GM19240 (cell line): ENCODE measurements around the gene NUP35.

Experiments used
- DNase-seq: peaks from one replicate; pipeline ENCODE4 v3.0.0; 2011; ENCODE audit warnings: low spot score; ENCODE audit not compliant: insufficient read length

The NUP35 gene

GRCh38 chr2:183209395-183210028, 85.3 kb downstream of the NUP35 start:
- no peak for DNase-seq
